Thoracic aorta (tissue), 2 donors: ENCODE results near the gene RFPL1. TPM values are rescaled to one million over a fixed set of nuclear protein-coding genes. Genes with fewer than 3 reads are reported as not detected.
"Not testable (repeated sequence)": the region's sequence is repeated elsewhere in the genome, so short reads cannot be mapped to it uniquely, and the experiment has no call there.

Experiments used
- ATAC-seq: fragments of 150-250 bp; one replicate; pipeline ENCODE4 v1.8.0; 2017; ENCODE audit warnings: low read depth; ENCODE audit not compliant: insufficient number of reproducible peaks, low FRiP score
- DNase-seq: peaks from one replicate; pipeline ENCODE4 v3.0.0-alpha.2; 2020; ENCODE audit warnings: low spot score
- H3K27ac ChIP-seq, 2 donors: fragments of 200-600 bp; sonication (generic); 1 replicate in 1 of 2; 2 replicates in 1 of 2; pipeline ENCODE4 v1.5.1; 2016; ENCODE audit warnings: mild to moderate bottlenecking in 2 of 2, moderate library complexity in 2 of 2
- H3K27me3 ChIP-seq: fragments of 200-600 bp; sonication (generic); replicated peaks from 2 replicates; pipeline ENCODE4 v1.6.0; 2016; ENCODE audit warnings: mild to moderate bottlenecking; ENCODE audit not compliant: insufficient read depth
- H3K36me3 ChIP-seq: fragments of 200-600 bp; sonication (generic); one replicate; pipeline ENCODE4 v1.5.1; 2016
- H3K4me1 ChIP-seq, 2 donors: fragments of 200-600 bp; sonication (generic); 1 replicate in 1 of 2; 2 replicates in 1 of 2; pipeline versions ENCODE4 v1.5.1 to v1.6.0; 2016; ENCODE audit warnings: low read depth in 2 of 2, mild to moderate bottlenecking in 1 of 2; ENCODE audit not compliant: control insufficient read depth in 1 of 2
- H3K4me3 ChIP-seq: fragments of 200-600 bp; sonication (generic); 2 replicates; pipeline ENCODE4 v1.5.1; 2016; ENCODE audit warnings: mild to moderate bottlenecking
- H3K9me3 ChIP-seq: fragments of 200-600 bp; sonication (generic); 2 replicates; pipeline ENCODE4 v1.5.1; 2016
- total RNA-seq, 2 donors: library from RNA; depleted of rRNA; stranded (reverse); fragments of >200 nt; gene quantifications; one replicate each; pipeline versions ENCODE4 v1.1.0 to v1.2.3, GENCODE V29; 2016
- TF ChIP-seq, protein P1 (sequence below): fragments of 200-600 bp; sonication (generic); IDR thresholded peaks from one replicate; pipeline ENCODE4 v1.5.1; 2019; ENCODE audit warnings: antibody characterized with exemption

RFPL1 gene
- not detected for total RNA-seq

DNA sequence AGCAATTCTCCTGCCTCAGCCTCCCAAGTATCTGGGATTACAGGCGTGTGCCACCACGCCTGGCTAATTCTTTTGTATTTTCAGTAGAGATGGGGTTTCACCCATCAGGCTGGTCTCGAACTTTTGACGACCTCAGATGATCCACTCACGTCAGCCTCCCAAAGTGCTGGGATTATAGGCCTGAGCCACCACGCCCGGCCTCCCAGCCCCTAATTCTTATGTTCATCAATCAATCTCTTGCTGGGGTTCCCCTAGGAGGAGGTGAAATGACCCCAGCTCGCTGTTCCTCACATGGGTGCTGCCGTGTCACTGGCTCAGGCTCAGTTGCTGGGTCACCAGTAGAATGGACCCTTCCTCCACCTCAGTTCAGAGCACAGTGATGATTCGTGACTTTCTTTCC lies at the start of gene RFPL1:
RFPL1 (plus strand) TSS at position 301 of the 400 bp plus-strand sequence.
- not testable (repeated sequence) for H3K4me1 ChIP-seq, DNase-seq, ATAC-seq

DNA sequence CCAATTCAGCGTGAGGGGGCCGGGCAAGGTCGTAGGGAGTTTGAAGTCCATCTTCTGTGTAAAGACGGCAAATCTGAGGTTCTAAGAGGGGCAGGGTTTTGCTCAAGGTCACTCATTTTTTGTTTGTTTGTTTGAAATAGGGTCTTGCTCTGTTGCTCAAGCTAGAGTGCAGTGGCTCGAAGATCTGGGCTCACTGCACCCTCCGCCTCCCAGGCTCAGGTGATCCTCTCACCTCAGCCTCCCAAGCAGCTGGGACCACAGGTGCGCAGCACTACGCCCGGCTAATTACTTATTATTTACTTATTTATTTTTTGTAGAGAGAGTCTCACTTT lies 49.7 kb upstream of the RFPL1 start:
- TF ChIP-seq, protein P1, sequence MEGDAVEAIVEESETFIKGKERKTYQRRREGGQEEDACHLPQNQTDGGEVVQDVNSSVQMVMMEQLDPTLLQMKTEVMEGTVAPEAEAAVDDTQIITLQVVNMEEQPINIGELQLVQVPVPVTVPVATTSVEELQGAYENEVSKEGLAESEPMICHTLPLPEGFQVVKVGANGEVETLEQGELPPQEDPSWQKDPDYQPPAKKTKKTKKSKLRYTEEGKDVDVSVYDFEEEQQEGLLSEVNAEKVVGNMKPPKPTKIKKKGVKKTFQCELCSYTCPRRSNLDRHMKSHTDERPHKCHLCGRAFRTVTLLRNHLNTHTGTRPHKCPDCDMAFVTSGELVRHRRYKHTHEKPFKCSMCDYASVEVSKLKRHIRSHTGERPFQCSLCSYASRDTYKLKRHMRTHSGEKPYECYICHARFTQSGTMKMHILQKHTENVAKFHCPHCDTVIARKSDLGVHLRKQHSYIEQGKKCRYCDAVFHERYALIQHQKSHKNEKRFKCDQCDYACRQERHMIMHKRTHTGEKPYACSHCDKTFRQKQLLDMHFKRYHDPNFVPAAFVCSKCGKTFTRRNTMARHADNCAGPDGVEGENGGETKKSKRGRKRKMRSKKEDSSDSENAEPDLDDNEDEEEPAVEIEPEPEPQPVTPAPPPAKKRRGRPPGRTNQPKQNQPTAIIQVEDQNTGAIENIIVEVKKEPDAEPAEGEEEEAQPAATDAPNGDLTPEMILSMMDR, result no peak
- H3K27ac ChIP-seq, result peak overlapping the region; percentile 72 to 83
- no peaks in the 10 kb centered on the region for H3K9me3 ChIP-seq
- no peak for DNase-seq
- H3K4me3 ChIP-seq, result peak overlapping the region; percentile 95
- H3K27me3 ChIP-seq, result no peaks in the 10 kb centered on the region
- H3K4me1 ChIP-seq, result peaks cover 17 to 39% of the 10 kb centered on the region in 2 donors
- no peak for ATAC-seq
- no peaks in the 10 kb centered on the region for H3K36me3 ChIP-seq

More for the DNA sequence above, at the start of gene RFPL1:
- not testable (repeated sequence) for H3K4me3 ChIP-seq, H3K9me3 ChIP-seq, H3K27me3 ChIP-seq, H3K27ac ChIP-seq, H3K36me3 ChIP-seq

DNA sequence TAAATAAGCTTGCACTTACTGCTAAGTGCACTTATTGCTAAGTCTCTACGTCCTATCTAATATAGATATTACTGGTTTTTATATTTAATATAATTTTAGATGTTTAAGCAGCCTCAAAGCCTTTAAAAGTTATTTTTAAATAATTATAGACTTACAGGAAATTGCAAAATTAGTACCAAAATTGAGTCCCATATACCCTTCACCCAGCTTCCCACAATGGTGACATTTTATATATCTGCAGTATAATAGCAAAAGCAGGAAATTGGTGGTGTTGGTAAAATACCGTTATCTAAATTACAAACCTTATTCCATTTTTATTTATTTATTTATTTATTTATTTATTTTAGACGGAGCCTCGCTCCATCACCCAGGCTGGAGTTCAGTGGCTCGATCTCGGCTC lies 48.1 kb upstream of the RFPL1 start:
- TF ChIP-seq, protein P1, result no peak
- Histone ChIP-seq H3K27ac (no peak overlapping the region), H3K9me3 (no peaks in the 10 kb centered on the region), H3K36me3 (no peaks in the 10 kb centered on the region), H3K4me3 (no peak overlapping the region), H3K27me3 (no peaks in the 10 kb centered on the region), H3K4me1 (peaks cover 17 to 29% of the 10 kb centered on the region in 2 donors)
- ATAC-seq (no peak), DNase-seq (no peak)

DNA sequence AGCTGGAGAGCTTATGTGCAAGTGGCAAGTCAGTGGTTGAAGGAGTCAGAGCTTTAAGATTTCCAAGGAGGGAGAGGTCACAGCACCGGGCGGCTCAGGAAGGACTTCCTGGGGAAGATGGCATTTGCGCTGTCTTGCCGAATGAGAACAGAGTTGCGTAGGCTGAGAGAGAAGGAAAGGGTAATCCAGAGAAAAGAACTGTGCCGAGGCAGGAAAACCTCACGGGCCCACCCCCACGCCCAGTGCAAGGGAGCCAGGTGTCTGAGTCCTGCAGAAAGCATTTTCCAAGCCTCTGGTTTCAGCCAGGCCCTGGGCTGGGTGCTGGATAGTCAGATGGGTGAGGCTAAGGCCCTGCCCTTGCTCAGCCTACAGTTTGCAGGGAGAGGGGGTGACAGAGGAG lies 46.8 kb upstream of the RFPL1 start:
- Histone ChIP-seq H3K9me3 (no peaks in the 10 kb centered on the region), H3K4me3 (no peak overlapping the region), H3K4me1 (peaks cover 11 to 18% of the 10 kb centered on the region in 2 donors), H3K27me3 (no peaks in the 10 kb centered on the region), H3K27ac (peak overlapping the region in 1 of 2 donors; percentile 4), H3K36me3 (no peaks in the 10 kb centered on the region)
- TF ChIP-seq, protein P1, result no peak
- DNase-seq (no peak), ATAC-seq (no peak)

DNA sequence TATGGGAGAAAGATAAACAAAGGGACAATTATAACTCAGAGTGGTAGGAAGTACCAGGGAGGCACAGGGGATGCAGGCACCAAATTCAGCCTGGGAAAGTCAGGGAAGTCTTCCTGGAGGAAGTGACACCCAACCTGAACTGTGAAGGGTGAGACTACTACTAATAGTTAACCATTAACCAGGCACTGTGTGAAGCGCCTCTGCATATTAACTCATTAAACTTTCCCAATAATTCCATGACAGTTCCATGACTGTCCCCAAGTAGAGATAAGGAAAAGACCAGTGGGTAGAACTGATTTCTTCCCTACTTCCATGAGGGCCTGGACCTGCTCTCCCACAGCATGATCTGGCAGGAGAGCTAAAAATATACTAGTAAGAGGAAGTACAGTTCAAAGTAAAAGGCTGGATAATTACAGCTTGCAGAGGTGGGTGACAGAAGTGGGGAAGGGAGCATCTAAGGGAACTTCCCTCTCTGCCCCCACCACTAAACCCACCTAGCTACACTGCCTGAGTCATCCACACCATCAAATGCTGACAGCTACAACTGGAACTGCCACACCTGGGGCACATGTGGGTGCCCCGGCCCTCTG lies 45.3 kb upstream of the RFPL1 start:
- no peaks in the 10 kb centered on the region for H3K36me3 ChIP-seq
- no peak overlapping the region for H3K27ac ChIP-seq
- ATAC-seq (no peak), DNase-seq (no peak)
- TF ChIP-seq, protein P1, result no peak
- no peak overlapping the region for H3K4me3 ChIP-seq
- no peaks in the 10 kb centered on the region for H3K27me3 ChIP-seq
- H3K9me3 ChIP-seq, result no peaks in the 10 kb centered on the region
- peaks cover 6% of the 10 kb centered on the region in 2 donors for H3K4me1 ChIP-seq

DNA sequence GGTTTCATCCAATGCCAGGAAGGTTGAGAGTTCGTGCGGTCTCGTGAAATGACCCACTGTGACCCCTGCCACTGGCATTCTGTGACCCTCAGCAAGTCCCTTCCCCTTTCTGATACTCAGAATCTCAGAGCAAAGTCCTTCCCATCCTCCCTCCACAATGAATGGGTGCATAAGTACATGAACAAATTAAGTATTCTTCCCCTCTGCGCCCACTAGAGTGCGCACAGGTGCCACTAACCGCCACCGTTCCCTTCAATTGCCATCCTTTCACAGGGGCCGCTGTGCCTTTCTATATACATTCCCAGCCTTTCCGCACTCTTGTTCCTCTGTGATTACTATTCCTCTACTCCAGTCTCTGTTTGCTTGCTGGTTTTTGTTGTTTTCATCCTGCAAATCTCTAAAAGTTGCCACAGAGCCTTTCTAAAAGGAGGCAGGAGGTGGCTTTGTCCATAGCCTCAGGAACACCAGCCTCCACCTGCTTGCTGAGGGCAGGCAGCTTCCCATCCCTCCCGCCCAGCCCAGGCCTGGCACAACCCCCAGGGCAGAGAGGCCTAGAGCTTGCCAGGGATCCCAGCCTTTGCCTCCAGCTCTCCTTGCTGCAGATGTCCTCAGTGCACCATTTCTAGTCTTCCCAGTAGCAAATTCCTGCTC lies 43.3 kb upstream of the RFPL1 start:
- no peaks in the 10 kb centered on the region for H3K27me3 ChIP-seq
- no peak for ATAC-seq
- no peaks in the 10 kb centered on the region for H3K36me3 ChIP-seq
- no peaks in the 10 kb centered on the region for H3K4me1 ChIP-seq
- TF ChIP-seq, protein P1, result peak; percentile 76
- DNase-seq, result no peak
- H3K4me3 ChIP-seq, result no peak overlapping the region
- H3K27ac ChIP-seq, result no peak overlapping the region
- no peaks in the 10 kb centered on the region for H3K9me3 ChIP-seq
